ENCODE results near the gene RECQL5.

GRCh38 chr17:75637551-75637950 lies 29.4 kb downstream of the RECQL5 start:
- TF ChIP-seq CTCF (conservative IDR thresholded peaks at IDR 0.05 in 1 of 2, IDR thresholded peaks at IDR 0.05 in 1 of 2; ENCODE audit: extremely low read depth in 1 of 2, insufficient read depth in 1 of 2, low read depth in 1 of 2, low read length in 2 of 2), result no peak
- no peak for TF ChIP-seq EZH2 (IDR thresholded peaks at IDR 0.05; ENCODE audit: borderline replicate concordance, low read length)
